ENCODE data around the gene TMEM141.

Gene TMEM141

GRCh38 chr9:136814725-136815421, 23.7 kb downstream of the TMEM141 start:
- DNase-seq (ENCODE audit: low spot score): no peak

GRCh38 chr9:136815422-136815782, 24.3 kb downstream of the TMEM141 start:
- no peak for DNase-seq (ENCODE audit: low spot score)

GRCh38 chr9:136820971-136821825, 30.1 kb downstream of the TMEM141 start:
- no peak for DNase-seq (ENCODE audit: low spot score)

DNA sequence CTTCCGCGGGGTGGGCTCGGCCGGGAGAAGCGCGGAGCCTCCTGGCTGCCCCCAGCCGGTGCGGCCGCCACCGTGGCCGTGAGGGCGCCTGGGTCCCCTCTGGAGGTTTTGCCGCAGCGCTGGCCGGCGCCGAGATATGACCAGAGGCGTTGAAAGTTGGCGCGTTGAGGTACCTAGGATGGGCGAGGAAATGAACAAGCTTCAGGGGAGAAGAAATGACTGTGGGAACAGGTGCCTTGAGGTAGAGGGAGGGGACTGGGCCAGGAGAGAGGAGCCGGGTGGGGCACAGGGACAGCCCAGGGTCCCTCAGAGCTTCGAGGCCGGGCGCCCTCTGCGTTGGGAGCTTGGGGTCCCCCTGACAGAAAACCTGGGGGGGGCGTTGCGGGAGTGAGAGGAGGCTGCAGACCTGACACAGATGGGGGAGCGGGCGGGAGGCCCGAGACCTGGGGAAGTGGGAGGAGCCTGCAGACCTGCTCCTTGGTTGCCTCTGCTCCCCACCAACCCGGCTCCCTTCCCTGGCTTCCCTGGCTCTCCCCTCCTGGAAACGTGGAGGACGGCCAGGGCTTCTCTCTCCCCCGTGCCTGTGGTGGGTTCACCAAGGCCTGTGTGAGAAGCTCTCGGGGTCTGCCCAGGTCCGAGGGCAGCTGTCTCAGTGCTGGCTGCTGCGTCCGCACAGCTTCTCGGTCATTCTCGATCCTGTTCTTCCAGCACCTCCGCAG, 30.8 kb downstream of the TMEM141 start:
- no peak for DNase-seq (ENCODE audit: low spot score)

- no peak for DNase-seq (ENCODE audit: low spot score)
These were observed 32.2 kb downstream of the TMEM141 start for GRCh38 chr9:136823136-136824046.

DNA sequence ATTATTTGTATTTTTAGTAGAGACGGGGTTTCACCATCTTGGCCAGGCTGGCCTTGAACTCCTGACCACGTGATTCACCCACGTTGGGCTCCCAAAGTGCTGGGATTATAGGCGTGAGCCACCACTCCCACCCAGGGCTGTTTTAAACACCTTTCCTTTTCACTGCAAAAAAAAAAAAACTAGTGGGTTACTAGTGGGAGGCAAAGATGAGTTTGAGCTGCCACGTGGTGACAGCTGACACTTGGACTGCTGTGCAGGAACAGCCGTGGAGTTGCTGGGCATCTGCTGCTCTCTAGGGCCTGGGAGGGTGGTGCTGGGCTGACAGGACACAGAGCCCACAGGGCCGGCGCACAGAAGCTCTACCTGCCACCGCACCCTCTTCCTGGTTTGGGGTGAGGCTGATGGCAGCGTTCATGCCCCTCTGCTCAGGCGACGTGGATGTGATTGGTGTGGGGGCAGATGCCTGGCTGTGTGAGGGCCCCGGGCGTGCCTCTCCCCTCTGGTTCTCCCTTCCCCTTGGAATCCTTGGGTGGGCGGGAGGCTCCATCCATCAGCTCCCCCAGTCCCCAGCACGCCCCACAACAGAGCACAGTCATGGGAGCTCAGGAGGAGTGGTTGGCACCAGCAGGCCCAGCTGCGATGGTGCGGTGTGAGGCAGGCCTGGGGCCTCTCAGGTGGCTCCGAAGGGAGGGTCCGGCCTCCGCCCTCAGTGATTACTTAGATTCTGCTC, 33.5 kb downstream of the TMEM141 start:
- no peak for DNase-seq (ENCODE audit: low spot score)

GRCh38 chr9:136825295-136826187, 34.4 kb downstream of the TMEM141 start:
- DNase-seq (ENCODE audit: low spot score): no peak

- DNase-seq (ENCODE audit: low spot score): no peak
These were observed 35.0 kb downstream of the TMEM141 start for GRCh38 chr9:136826188-136826541.

GRCh38 chr9:136826703-136827582, 35.8 kb downstream of the TMEM141 start:
- no peak for DNase-seq (ENCODE audit: low spot score)

DNA sequence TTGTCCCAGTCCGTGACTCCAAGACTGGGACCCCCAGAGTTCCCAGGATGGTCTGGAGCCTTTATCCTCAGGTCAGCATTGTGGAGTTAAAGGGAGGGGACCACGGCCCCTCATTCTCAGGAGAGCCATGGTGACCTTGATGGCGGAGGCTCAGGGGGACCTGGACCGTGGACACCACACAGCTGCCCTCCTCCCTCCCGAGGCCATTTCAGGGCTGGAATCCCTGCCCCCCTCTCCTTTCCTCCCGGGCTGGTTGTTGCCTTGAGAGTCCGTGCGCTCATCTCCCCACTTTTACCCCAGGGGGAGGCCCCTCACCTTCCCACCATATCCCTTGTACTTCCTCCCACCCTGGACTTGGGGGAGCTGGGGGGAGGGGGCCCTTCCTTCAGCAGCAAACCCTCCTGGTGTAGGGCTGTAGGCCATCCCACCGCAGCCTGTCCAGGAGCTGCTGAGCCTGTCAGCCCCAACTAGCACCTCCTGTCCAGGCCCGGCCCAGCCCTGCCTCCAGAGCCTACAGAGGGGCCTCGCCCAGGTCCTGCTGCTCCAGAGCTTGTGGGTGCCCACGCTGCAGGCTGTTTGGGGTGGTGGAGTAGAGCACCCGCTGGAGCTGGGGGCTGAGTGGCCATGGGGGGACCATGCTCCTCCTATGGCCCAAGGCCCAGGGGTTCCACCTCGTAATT, 36.8 kb downstream of the TMEM141 start:
- no peak for DNase-seq (ENCODE audit: low spot score)

- DNase-seq (ENCODE audit: low spot score): no peak
These were observed 37.5 kb downstream of the TMEM141 start for GRCh38 chr9:136828474-136829140.

DNA sequence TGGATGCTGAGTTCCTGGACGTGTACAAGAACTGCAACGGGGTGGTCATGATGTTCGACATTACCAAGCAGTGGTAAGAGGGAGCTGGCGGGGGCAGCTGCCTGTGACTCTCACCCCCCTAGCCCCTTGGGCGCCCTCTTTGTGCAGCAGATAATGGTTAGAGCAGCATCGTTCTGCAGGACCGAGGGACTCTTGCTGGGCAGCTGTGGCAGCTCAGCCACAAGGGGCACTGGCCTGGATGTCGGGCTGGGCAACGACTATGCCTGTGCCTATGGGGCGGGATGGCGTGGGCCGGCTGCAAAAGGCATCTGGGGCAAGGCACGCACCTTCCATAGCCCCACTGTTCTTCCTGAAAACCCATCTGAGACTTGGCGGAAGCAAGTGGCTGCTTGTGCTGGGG, 38.3 kb downstream of the TMEM141 start:
- DNase-seq (ENCODE audit: low spot score): no peak

DNA sequence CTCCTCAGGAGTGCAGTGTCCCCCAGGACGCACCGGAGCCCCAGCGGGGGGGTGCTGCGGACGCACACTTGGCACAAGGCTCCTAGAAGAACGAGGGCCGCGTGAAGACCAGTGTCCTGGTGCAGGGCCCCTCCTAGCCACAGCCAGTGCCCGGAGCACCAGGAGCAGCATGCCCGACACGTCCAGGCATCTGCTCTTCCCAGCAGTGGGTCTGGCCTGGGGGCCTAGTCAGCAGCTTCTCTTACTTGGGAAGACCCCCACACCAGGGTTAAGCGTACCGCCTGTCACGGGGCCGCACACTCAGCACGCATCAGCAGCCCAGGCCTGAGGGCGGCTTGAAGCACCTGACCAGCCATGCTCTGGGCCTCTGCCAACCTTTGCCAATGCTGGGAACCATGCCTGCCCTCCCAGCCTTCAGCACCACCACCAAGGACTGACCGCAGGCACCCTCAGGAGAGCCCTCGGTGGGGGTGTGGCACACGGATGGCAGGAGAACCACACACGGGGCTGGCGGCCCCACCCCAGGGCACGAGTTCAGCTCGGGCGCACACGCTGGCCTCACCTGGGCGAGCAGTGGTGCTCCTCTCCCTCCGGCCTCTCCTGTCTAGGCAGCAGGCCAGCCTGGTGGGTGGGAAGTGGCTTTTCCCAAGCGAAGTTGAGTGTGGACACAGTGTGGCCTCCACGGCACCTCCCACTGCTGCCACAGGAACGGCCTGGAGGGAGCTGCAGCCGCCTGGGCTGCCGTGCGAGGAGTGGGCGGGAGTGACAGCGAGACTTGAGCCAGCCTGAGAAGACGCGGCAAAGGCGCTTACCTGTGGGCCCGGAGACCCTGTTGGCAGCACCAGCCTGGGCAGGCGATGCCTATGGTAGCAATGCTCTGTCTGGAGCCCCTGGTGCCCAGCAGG, 39.1 kb downstream of the TMEM141 start:
- DNase-seq (ENCODE audit: low spot score): no peak

GRCh38 chr9:136831002-136831719, 40.0 kb downstream of the TMEM141 start:
- DNase-seq (ENCODE audit: low spot score): no peak

GRCh38 chr9:136831720-136832104, 40.6 kb downstream of the TMEM141 start:
- DNase-seq (ENCODE audit: low spot score): no peak

GRCh38 chr9:136832581-136832980, 41.4 kb downstream of the TMEM141 start:
- no peak for DNase-seq (ENCODE audit: low spot score)

All from SK-N-DZ (cell line).